UCSD-AML1 (cell line): ENCODE data around the gene CLK2.

Experiments
- DNase-seq: peaks from one replicate; lab custom pipeline; 2025; ENCODE audit not compliant: unreplicated experiment; lab: John Stamatoyannopoulos, UW

CLK2 gene

GRCh38 chr1:155273343-155274245, at the start of gene CLK2:
Gene CLK2 (minus strand): TSS chr1:155273504. CDS start chr1:155270977, 2,527 bp downstream.
- peak; percentile 97 for DNase-seq

GRCh38 chr1:155322571-155322952, 49.3 kb upstream of the CLK2 start:
- no peak for DNase-seq

GRCh38 chr1:155321639-155322503, 48.6 kb upstream of the CLK2 start:
- DNase-seq, result no peak

GRCh38 chr1:155320661-155321617, 47.6 kb upstream of the CLK2 start, which contains the start of gene RUSC1:
Gene RUSC1 (plus strand): TSS chr1:155320894. CDS start chr1:155321774, 880 bp downstream.
- DNase-seq, result no peak

- no peak for DNase-seq
Measured at GRCh38 chr1:155320252-155320651, 46.9 kb upstream of the CLK2 start.

- no peak for DNase-seq
Measured at GRCh38 chr1:155319536-155319935, 46.2 kb upstream of the CLK2 start.

- no peak for DNase-seq
Measured at GRCh38 chr1:155318082-155318481, 44.8 kb upstream of the CLK2 start.

GRCh38 chr1:155316922-155317321, 43.6 kb upstream of the CLK2 start:
- DNase-seq, result no peak

- no peak for DNase-seq
Measured at GRCh38 chr1:155313261-155313660, 40.0 kb upstream of the CLK2 start.

- no peak for DNase-seq
Measured at GRCh38 chr1:155309423-155310021, 36.2 kb upstream of the CLK2 start.

- peak; percentile 98 for DNase-seq
Measured at GRCh38 chr1:155308493-155309422, 35.5 kb upstream of the CLK2 start, which contains the start of gene FDPS. Gene FDPS (plus strand): TSS chr1:155308866. CDS start chr1:155309790, 924 bp downstream.

GRCh38 chr1:155307247-155307740, 34.0 kb upstream of the CLK2 start:
- no peak for DNase-seq

GRCh38 chr1:155305881-155306391, 32.6 kb upstream of the CLK2 start:
- no peak for DNase-seq

GRCh38 chr1:155304558-155305063, 31.3 kb upstream of the CLK2 start:
- DNase-seq, result no peak

GRCh38 chr1:155301342-155301841, 28.1 kb upstream of the CLK2 start, which contains the start of gene PKLR:
Gene PKLR (minus strand): TSS chr1:155301438. CDS start chr1:155301395, 43 bp downstream.
- DNase-seq, result no peak

- DNase-seq, result no peak
Measured at GRCh38 chr1:155300553-155301329, 27.4 kb upstream of the CLK2 start.

GRCh38 chr1:155300024-155300423, 26.7 kb upstream of the CLK2 start:
- DNase-seq, result no peak
